Measurements from ENCODE around the gene PDAP1. TPM values are rescaled to one million over a fixed set of nuclear protein-coding genes. Genes with fewer than 3 reads are reported as not detected.
"Not testable (repeated sequence)": the region's sequence is repeated elsewhere in the genome, so short reads cannot be mapped to it uniquely, and the experiment has no call there.

Gene PDAP1
- total RNA-seq, 1 experiment from 2014 or later = 147 TPM

GRCh38 chr7:99359465-99360154 lies 48.8 kb downstream of the PDAP1 start:
- no peak overlapping the region for H3K27ac ChIP-seq (ENCODE audit: low read length)
- ATAC-seq = no peak
- peaks cover 12% of the 10 kb centered on the region; the same call in 1 of the 2 replicates for H3K36me3 ChIP-seq (ENCODE audit: control insufficient read depth, insufficient read depth, low read length)
- no TSS peak for BruUV-seq (replicated peaks)
- ChIA-PET CTCF (no interaction called here), POLR2A (interaction anchor here (0.6 kb wide), 1 partner anchor 277 kb away, joined by 4 read pairs; no protein-coding TSS in a partner anchor)
- intact Hi-C loops (cut with micrococcal nuclease; ENCODE audit: unreplicated experiment) = no loop called here
- H3K4me1 ChIP-seq (ENCODE audit: control insufficient read depth, insufficient read depth, low read length) = no peaks in the 10 kb centered on the region
- DNase-seq (ENCODE audit: low read depth, low spot score) = no peak
- TF ChIP-seq POLR2AphosphoS5 (IDR thresholded peaks at IDR 0.05; ENCODE audit: low read depth, low read length) = no peak
- no peak for TF ChIP-seq TCF7L2 (IDR thresholded peaks at IDR 0.05; ENCODE audit: low read depth, low read length)
- no peak for TF ChIP-seq CTCF (IDR thresholded peaks at IDR 0.05)
- TF ChIP-seq SIN3A (IDR thresholded peaks at IDR 0.05; ENCODE audit: borderline replicate concordance, insufficient read depth, low read depth, low read length) = no peak
- no peak for TF ChIP-seq REST (IDR thresholded peaks at IDR 0.05; ENCODE audit: insufficient read depth in 1 of 2, low read depth in 2 of 2, low read length in 1 of 2)
- H3K27me3 ChIP-seq (ENCODE audit: control insufficient read depth, insufficient read depth, low read length) = no peaks in the 10 kb centered on the region
- no peaks in the 10 kb centered on the region for H3K9me3 ChIP-seq (ENCODE audit: control insufficient read depth, insufficient read depth, low read depth, low read length)
- in situ Hi-C loops (cut with HindIII; ENCODE audit: low pct_unique_long_range_greater_than_20kb, low sequenced_read_pairs) = no loop called here
- no peak overlapping the region for H3K4me3 ChIP-seq (ENCODE audit: low read depth in 2 of 2, low read length in 2 of 2)

- H3K9me3 ChIP-seq (ENCODE audit: control insufficient read depth, insufficient read depth, low read depth, low read length); in situ Hi-C loops (cut with HindIII; ENCODE audit: low pct_unique_long_range_greater_than_20kb, low sequenced_read_pairs); ATAC-seq; BruUV-seq (replicated peaks); CTCF ChIA-PET; DNase-seq (ENCODE audit: low read depth, low spot score); H3K27me3 ChIP-seq (ENCODE audit: control insufficient read depth, insufficient read depth, low read length); POLR2A ChIA-PET; H3K27ac ChIP-seq (ENCODE audit: low read length); H3K4me1 ChIP-seq (ENCODE audit: control insufficient read depth, insufficient read depth, low read length); intact Hi-C loops (cut with micrococcal nuclease; ENCODE audit: unreplicated experiment); H3K4me3 ChIP-seq (ENCODE audit: low read depth in 2 of 2, low read length in 2 of 2): not testable (repeated sequence)
- H3K36me3 ChIP-seq (ENCODE audit: control insufficient read depth, insufficient read depth, low read length) = peaks cover 12% of the 10 kb centered on the region; the same call in 1 of the 2 replicates
These were observed 49.9 kb downstream of the PDAP1 start for GRCh38 chr7:99358521-99358920.
